Prostate gland (tissue), 2 donors: ENCODE measurements around the gene SPECC1. TPM values are rescaled to one million over a fixed set of nuclear protein-coding genes. Genes with fewer than 3 reads are reported as not detected.
"Not testable (repeated sequence)": the region's sequence is repeated elsewhere in the genome, so short reads cannot be mapped to it uniquely, and the experiment has no call there.

Source experiments
- DNase-seq: peaks from one replicate; pipeline ENCODE4 v3.0.0-alpha.2; 2019; ENCODE audit warnings: low spot score
- H3K27ac ChIP-seq, 2 donors: fragments of 200-600 bp; sonication (generic); 2 replicates each; pipeline ENCODE4 v1.5.1; 2017 to 2019
- H3K27me3 ChIP-seq: fragments of 200-600 bp; sonication (generic); replicated peaks from 2 replicates; pipeline ENCODE4 v1.5.1; 2019; ENCODE audit not compliant: insufficient read depth
- H3K36me3 ChIP-seq, 2 donors: fragments of 200-600 bp; sonication (generic); 1 replicate in 1 of 2; 2 replicates in 1 of 2; pipeline versions ENCODE4 v1.5.1 to v1.8.1; 2017 to 2019
- H3K4me1 ChIP-seq: fragments of 200-600 bp; sonication (generic); replicated peaks from 2 replicates; pipeline ENCODE4 v1.5.1; 2019
- H3K4me3 ChIP-seq, 2 donors: fragments of 200-600 bp; sonication (generic); 2 replicates each; pipeline ENCODE4 v1.5.1; 2017 to 2019
- H3K9me3 ChIP-seq: fragments of 200-600 bp; sonication (generic); 2 replicates; pipeline ENCODE4 v1.5.1; 2017
- CTCF ChIP-seq, 4 experiments: fragments of 200-600 bp in 2 of 4; fragments of 450-650 bp in 2 of 4; sonication (generic) in 2 of 4; IDR thresholded peaks; 1 replicate in 3 of 4; 2 replicates in 1 of 4; pipeline ENCODE4 v1.5.1; 2016 to 2019; ENCODE audit warnings: antibody characterized with exemption in 4 of 4, mild to moderate bottlenecking in 2 of 4, moderate library complexity in 2 of 4
- POLR2A ChIP-seq: fragments of 450-650 bp; IDR thresholded peaks from one replicate; pipeline ENCODE4 v1.6.1; 2016; ENCODE audit warnings: antibody characterized with exemption, mild to moderate bottlenecking
- POLR2AphosphoS5 ChIP-seq: sonication (generic); formaldehyde crosslinking; IDR thresholded peaks from one replicate; pipeline ENCODE4 v1.6.1; 2017; ENCODE audit warnings: antibody characterized with exemption
- WGBS: methylation state at CpG from one replicate; pipeline ENCODE4 v1.1.5; 2018; 5-methylcytosine and 5-hydroxymethylcytosine counted together
- intact Hi-C: fragments of 100-400 bp; cut with DNase I; formaldehyde crosslinking; loops from one replicate; pipeline ENCODE4 v1.14.2; 2022
- total RNA-seq, 2 donors: library from RNA; depleted of rRNA; stranded (reverse); fragments of >200 nt; gene quantifications; one replicate each; pipeline ENCODE4 v1.1.0, GENCODE V29; 2016

The SPECC1 gene
- total RNA-seq, 2 donors from 2014 or later, result 29.7 to 85.5 TPM

- no peaks in the 10 kb centered on the region for H3K36me3 ChIP-seq
- TF ChIP-seq POLR2A (no peak), POLR2AphosphoS5 (no peak), CTCF (IDR thresholded peaks at IDR 0.05) (no peak)
- no peak overlapping the region for H3K27ac ChIP-seq
- H3K9me3 ChIP-seq, result no peaks in the 10 kb centered on the region
- intact Hi-C loops, result no loop called here
- H3K27me3 ChIP-seq, result no peaks in the 10 kb centered on the region
- DNase-seq, result no peak
- no peak overlapping the region for H3K4me3 ChIP-seq
- WGBS, result 94% methylated on average over 4 of the region's 4 CpGs
- no peaks in the 10 kb centered on the region for H3K4me1 ChIP-seq
Observed at GRCh38 chr17:20159406-20160069, 150.4 kb downstream of the SPECC1 start.

- 86% methylated on average over 4 of the region's 4 CpGs for WGBS
- H3K27me3 ChIP-seq, DNase-seq, H3K4me3 ChIP-seq, H3K36me3 ChIP-seq, H3K27ac ChIP-seq, H3K9me3 ChIP-seq, H3K4me1 ChIP-seq, intact Hi-C loops: not testable (repeated sequence)
Observed at GRCh38 chr17:20165516-20165915, 156.4 kb downstream of the SPECC1 start.

GRCh38 chr17:20170085-20170484 is 160.9 kb downstream of the SPECC1 start:
- Histone ChIP-seq H3K27me3 (no peaks in the 10 kb centered on the region), H3K4me3 (no peak overlapping the region), H3K36me3 (no peaks in the 10 kb centered on the region), H3K27ac (no peak overlapping the region), H3K9me3 (no peaks in the 10 kb centered on the region), H3K4me1 (no peaks in the 10 kb centered on the region)
- TF ChIP-seq POLR2AphosphoS5 (no peak), POLR2A (no peak), CTCF (IDR thresholded peaks at IDR 0.05) (no peak)
- DNase-seq, result no peak
- intact Hi-C loops, result no loop called here
- 95% methylated on average over 3 of the region's 3 CpGs for WGBS

- H3K4me1 ChIP-seq, result no peaks in the 10 kb centered on the region
- H3K36me3 ChIP-seq, result no peaks in the 10 kb centered on the region
- no peak overlapping the region for H3K27ac ChIP-seq
- H3K9me3 ChIP-seq, result no peaks in the 10 kb centered on the region
- WGBS, result 92% methylated on average over 2 of the region's 2 CpGs
- intact Hi-C loops, result no loop called here
- H3K27me3 ChIP-seq, result no peaks in the 10 kb centered on the region
- H3K4me3 ChIP-seq, result no peak overlapping the region
- no peak for DNase-seq
- TF ChIP-seq POLR2AphosphoS5, result no peak
- TF ChIP-seq POLR2A, result no peak
- TF ChIP-seq CTCF (IDR thresholded peaks at IDR 0.05), result no peak
Observed at GRCh38 chr17:20171741-20172365, 162.7 kb downstream of the SPECC1 start.

- Histone ChIP-seq H3K4me3 (no peak overlapping the region), H3K9me3 (no peaks in the 10 kb centered on the region), H3K36me3 (no peaks in the 10 kb centered on the region), H3K27ac (no peak overlapping the region), H3K27me3 (no peaks in the 10 kb centered on the region), H3K4me1 (no peaks in the 10 kb centered on the region)
- WGBS, result 65% methylated on average over 2 of the region's 2 CpGs
- TF ChIP-seq POLR2A (no peak), CTCF (IDR thresholded peaks at IDR 0.05) (no peak), POLR2AphosphoS5 (no peak)
- DNase-seq, result no peak
- intact Hi-C loops, result no loop called here
Observed at GRCh38 chr17:20172376-20172775, 163.2 kb downstream of the SPECC1 start.
